ENCODE results near the gene RPRD2.
A peak's percentile ranks its signal among the peaks of the same experiment; 100 is the strongest.

Gene RPRD2

GRCh38 chr1:150516050-150516591, 152.2 kb downstream of the RPRD2 start:
- no peak for DNase-seq

GRCh38 chr1:150516616-150517015, 152.7 kb downstream of the RPRD2 start:
- DNase-seq, result peak; percentile 6

DNA sequence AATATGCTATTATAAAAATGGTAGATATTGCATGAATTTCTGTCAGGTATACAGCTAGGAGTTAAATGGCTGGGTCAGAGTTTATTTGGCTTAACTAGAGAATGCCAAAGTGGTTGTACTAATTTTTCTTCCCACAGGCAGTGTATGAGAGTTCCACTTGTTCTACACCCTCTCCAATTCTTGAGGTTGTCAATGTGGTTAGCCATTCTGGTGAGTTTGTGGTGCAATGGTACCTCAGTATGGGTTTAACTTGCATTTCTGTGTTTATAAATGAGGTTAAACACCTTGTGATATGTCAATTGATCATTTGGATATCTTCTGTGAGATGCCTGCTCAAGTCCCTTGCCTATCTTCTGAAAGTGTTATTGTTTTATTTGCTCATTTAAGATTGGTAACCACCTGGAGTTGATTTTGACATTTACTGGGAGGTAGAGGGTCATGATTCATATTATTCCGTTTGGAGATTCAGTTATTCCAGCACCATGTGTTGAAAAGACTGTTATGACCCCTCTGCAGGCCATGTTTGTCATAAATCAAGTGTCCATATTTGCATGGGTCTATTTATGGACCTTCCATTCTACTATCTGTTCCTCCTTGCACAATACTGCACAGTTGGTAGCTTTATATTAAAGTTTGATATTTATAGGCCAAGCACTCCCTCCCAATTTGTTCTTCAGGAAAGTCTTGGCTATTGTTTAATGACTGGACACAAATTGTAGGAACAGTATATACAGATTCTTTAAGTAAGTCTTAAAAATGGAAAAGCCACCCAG, 157.4 kb downstream of the RPRD2 start:
- no peak for DNase-seq

GRCh38 chr1:150525348-150525747, 161.4 kb downstream of the RPRD2 start:
- DNase-seq, result no peak
